Progenitor cell of endocrine pancreas (in vitro differentiated cells): Measurements from ENCODE around the gene KCNJ6. TPM values are rescaled to one million over a fixed set of nuclear protein-coding genes. Genes with fewer than 3 reads are reported as not detected.

Experiments used
- DNase-seq: peaks from one replicate; pipeline ENCODE4 v3.0.0; 2021; ENCODE audit warnings: low spot score; ENCODE audit not compliant: unreplicated experiment
- H3K27ac Mint-ChIP-seq: 2 replicates; pipeline ENCODE4 v1.8.0; 2021; ENCODE audit warnings: mild to moderate bottlenecking, moderate library complexity, mixed read lengths
- H3K27me3 Mint-ChIP-seq: 2 replicates; pipeline ENCODE4 v1.8.0; 2021; ENCODE audit warnings: mixed read lengths
- H3K36me3 Mint-ChIP-seq: 2 replicates; pipeline ENCODE4 v1.8.0; 2022; ENCODE audit warnings: mixed read lengths; ENCODE audit not compliant: insufficient read depth
- H3K4me1 Mint-ChIP-seq: 2 replicates; pipeline ENCODE4 v1.8.0; 2021; ENCODE audit warnings: low read depth, mixed read lengths
- H3K4me3 Mint-ChIP-seq: 2 replicates; pipeline ENCODE4 v1.8.0; 2021; ENCODE audit warnings: low read depth, mild to moderate bottlenecking, moderate library complexity, mixed read lengths
- H3K9me3 Mint-ChIP-seq: 2 replicates; pipeline ENCODE4 v1.8.0; 2021; ENCODE audit warnings: low read depth, mixed read lengths
- total RNA-seq: library from RNA; stranded (reverse); gene quantifications from 2 replicates; pipeline ENCODE4 v1.2.1, GENCODE V29; 2021
- TF ChIP-seq, protein P1 (sequence below): fragments of 200-600 bp; sonication (generic); IDR thresholded peaks from one replicate; pipeline ENCODE4 v1.5.0; 2021; ENCODE audit warnings: antibody characterized with exemption, mild to moderate bottlenecking; ENCODE audit not compliant: unreplicated experiment

KCNJ6 gene
- total RNA-seq, 1 donor from 2014 or later = 3.3 TPM

DNA sequence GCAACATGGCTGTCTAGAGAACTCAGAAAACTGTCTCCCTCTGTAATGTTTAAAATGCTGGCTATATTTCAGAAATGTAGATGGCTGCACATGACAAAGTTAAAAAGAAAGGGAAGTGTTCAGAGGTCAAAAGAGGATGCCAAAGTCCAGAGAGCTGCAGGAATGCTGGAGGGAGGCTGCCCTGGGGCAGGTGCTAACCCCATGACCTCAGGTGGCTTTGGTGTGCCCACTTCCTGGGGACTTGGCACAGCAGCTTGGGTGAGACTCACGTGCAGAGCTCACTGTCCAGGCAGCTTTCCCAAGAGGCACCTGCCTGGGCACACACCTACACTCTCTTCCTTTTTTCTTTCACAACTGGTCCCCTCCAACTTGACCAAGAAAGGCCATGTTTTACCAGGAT is 256.4 kb downstream of the KCNJ6 start:
- Mint-ChIP-seq H3K4me1 (peaks cover 14% of the 10 kb centered on the region), H3K9me3 (no peaks in the 10 kb centered on the region), H3K27me3 (no peaks in the 10 kb centered on the region), H3K27ac (no peak overlapping the region), H3K36me3 (peaks cover 2% of the 10 kb centered on the region), H3K4me3 (no peak overlapping the region)
- DNase-seq = no peak
- TF ChIP-seq, protein P1, sequence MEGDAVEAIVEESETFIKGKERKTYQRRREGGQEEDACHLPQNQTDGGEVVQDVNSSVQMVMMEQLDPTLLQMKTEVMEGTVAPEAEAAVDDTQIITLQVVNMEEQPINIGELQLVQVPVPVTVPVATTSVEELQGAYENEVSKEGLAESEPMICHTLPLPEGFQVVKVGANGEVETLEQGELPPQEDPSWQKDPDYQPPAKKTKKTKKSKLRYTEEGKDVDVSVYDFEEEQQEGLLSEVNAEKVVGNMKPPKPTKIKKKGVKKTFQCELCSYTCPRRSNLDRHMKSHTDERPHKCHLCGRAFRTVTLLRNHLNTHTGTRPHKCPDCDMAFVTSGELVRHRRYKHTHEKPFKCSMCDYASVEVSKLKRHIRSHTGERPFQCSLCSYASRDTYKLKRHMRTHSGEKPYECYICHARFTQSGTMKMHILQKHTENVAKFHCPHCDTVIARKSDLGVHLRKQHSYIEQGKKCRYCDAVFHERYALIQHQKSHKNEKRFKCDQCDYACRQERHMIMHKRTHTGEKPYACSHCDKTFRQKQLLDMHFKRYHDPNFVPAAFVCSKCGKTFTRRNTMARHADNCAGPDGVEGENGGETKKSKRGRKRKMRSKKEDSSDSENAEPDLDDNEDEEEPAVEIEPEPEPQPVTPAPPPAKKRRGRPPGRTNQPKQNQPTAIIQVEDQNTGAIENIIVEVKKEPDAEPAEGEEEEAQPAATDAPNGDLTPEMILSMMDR = no peak

DNA sequence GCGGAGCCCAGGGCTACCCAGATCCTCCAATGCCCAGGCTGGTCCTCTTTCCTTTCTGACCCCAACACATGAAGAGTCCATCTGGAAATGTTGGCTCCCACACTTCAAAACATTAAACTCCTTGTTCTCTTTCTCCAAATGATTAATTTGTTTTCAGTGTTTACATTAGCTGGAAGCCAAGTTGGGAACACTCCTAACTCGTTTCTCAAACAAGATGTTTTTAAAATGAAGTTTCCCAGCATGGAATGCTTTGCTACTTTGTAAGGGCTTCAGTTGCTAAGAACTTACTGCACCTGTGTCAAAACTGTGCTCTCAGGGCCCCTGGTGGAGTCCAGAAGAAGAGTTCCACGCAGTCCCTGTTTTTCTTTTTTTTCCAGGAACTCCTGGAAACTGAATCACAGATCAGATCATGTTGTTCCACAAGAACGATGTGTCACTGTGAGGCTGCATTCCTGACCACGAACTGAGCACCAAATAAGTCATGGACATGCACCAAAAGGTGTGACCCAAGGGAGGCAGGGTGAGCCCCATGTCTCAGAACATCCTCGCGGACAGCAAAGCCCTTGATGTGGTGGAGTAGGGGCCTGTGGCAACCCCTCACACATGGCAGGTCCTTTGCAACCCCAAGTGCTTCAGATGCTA is 257.3 kb downstream of the KCNJ6 start:
- no peaks in the 10 kb centered on the region for H3K36me3 Mint-ChIP-seq
- H3K27ac Mint-ChIP-seq = peak overlapping the region; percentile 9
- no peak for DNase-seq
- no peaks in the 10 kb centered on the region for H3K9me3 Mint-ChIP-seq
- H3K27me3 Mint-ChIP-seq = no peaks in the 10 kb centered on the region
- H3K4me3 Mint-ChIP-seq = no peak overlapping the region
- peaks cover 14% of the 10 kb centered on the region for H3K4me1 Mint-ChIP-seq
- TF ChIP-seq, protein P1 = peak; percentile 41

DNA sequence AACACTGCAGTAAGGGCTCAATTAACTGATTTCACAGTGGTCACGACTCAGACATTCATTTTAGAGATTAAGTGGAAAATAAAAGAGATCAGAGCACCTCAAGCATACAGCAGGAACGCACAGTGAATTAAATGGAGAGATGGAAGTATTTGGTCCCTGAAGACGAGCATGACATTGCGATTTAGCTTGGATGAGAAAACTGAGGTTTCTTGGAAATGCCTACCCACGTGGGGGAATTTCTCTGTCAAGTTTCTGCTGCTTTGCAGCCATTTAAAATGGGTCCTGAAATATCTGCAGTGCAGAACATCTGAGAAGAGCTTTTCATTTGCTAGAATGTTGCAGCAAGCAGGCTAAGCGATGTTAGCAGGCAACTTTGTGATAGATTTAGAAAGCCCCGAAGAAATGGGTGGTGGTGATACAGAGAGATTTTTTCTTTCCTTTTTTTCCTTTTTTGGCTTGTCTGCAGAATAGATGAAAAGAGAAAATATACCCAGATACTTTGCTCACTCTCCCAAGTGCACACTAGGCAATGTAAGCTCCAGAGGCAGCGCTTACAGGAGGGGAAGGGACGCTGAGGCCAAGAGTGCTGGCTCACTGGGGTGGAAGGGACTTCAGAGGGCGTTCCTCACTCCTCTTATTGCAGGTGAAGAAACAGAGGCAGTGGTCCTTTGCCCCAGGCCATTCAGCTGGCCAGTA is 258.0 kb downstream of the KCNJ6 start:
- Mint-ChIP-seq H3K9me3 (no peaks in the 10 kb centered on the region), H3K27me3 (no peaks in the 10 kb centered on the region), H3K4me1 (peaks cover 14% of the 10 kb centered on the region), H3K27ac (no peak overlapping the region), H3K4me3 (no peak overlapping the region), H3K36me3 (no peaks in the 10 kb centered on the region)
- TF ChIP-seq, protein P1 = no peak
- no peak for DNase-seq

DNA sequence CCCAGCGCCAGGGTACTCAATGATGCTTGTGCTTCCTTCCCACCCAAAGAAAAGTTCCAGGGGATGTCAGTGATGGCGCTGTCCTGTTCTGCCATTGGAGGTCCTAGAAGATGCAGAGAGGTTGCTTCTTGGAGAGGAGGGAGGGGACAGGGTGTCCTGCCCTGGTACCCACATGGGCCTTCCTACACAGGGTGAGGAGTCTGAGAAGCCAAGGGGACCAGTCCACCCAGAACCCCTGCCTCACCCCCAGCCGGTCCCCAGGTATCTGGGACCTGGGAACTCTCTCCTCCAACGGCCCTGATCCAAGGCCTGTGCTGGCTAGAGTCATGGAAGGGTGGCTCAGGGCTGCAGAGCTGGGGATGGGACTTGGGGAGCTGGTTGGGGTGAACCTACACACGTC is 259.4 kb downstream of the KCNJ6 start:
- TF ChIP-seq, protein P1 = no peak
- no peaks in the 10 kb centered on the region for H3K27me3 Mint-ChIP-seq
- H3K27ac Mint-ChIP-seq = no peak overlapping the region
- H3K9me3 Mint-ChIP-seq = no peaks in the 10 kb centered on the region
- H3K4me1 Mint-ChIP-seq = peaks cover 14% of the 10 kb centered on the region
- no peak overlapping the region for H3K4me3 Mint-ChIP-seq
- DNase-seq = no peak
- H3K36me3 Mint-ChIP-seq = no peaks in the 10 kb centered on the region

DNA sequence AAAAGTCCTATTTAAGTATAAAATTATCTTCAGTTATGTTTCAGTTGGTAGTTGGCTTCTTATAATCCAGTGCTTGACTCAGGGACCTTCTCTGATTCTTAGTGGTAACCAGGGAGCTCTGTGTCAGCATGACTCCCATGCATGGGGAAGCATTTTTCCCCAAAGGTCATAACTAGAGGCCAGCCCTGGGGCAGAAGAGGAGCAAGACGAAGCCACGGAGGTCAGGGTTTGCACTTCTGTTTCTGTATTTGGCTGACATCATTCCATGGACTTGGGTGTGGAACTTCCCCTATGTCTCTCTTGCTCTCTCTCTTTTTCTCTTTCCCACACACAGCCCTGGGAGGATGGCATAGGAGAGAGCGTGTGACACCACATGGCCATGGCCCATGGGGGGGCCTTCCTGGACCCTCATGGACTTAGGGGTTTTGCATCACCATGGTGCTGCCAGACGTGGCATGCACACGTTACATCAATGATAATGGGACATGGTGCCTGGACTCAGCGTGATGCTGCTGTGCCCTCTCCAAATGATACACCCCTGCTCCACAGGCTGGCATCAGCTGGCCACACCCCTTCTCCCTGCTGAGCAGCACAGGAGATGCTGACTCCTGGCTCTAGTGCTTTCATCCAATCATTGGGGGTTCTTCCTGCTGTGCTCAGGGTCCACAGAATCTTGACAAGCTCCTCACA is 260.5 kb downstream of the KCNJ6 start:
- Mint-ChIP-seq H3K27ac (no peak overlapping the region), H3K36me3 (no peaks in the 10 kb centered on the region), H3K27me3 (no peaks in the 10 kb centered on the region), H3K9me3 (no peaks in the 10 kb centered on the region), H3K4me3 (no peak overlapping the region), H3K4me1 (peaks cover 14% of the 10 kb centered on the region)
- no peak for DNase-seq
- TF ChIP-seq, protein P1 = no peak
